DOHH2 (cell line): ENCODE results near the gene TRERF1.

Experiments
- H3F3A ChIP-seq: fragments of 200-600 bp; sonication (generic), shearing (Covaris generic); 2 replicates; pipeline ENCODE4 v1.6.0; 2016; ENCODE audit warnings: antibody characterized with exemption, mild to moderate bottlenecking; ENCODE audit not compliant: control insufficient read depth, insufficient read depth
- H3K27ac ChIP-seq: fragments of 200-600 bp; sonication (generic); 2 replicates; pipeline ENCODE4 v1.5.1; 2014; ENCODE audit warnings: low read depth, mild to moderate bottlenecking, low read length, moderate library complexity
- H3K27me3 ChIP-seq: fragments of 200-600 bp; sonication (generic); 2 replicates; pipeline ENCODE4 v1.6.1; 2014; ENCODE audit warnings: mild to moderate bottlenecking, low read length, mixed read lengths; ENCODE audit not compliant: control insufficient read depth
- H3K36me3 ChIP-seq: fragments of 200-600 bp; sonication (generic); 2 replicates; pipeline ENCODE4 v1.6.1; 2014; ENCODE audit warnings: mild to moderate bottlenecking, low read length, moderate library complexity, mixed read lengths; ENCODE audit not compliant: control insufficient read depth
- H3K4me1 ChIP-seq: fragments of 200-600 bp; sonication (generic); 2 replicates; pipeline ENCODE4 v1.6.1; 2014; ENCODE audit warnings: mild to moderate bottlenecking, low read length, mixed read lengths; ENCODE audit not compliant: control insufficient read depth
- H3K4me2 ChIP-seq: fragments of 200-600 bp; sonication (generic); 2 replicates; pipeline ENCODE4 v1.6.0; 2014; ENCODE audit warnings: mild to moderate bottlenecking, low read length, moderate library complexity
- H3K4me3 ChIP-seq: fragments of 200-600 bp; sonication (generic); 2 replicates; pipeline ENCODE4 v1.5.1; 2014; ENCODE audit warnings: mild to moderate bottlenecking, low read length, mixed read lengths
- H3K79me2 ChIP-seq: fragments of 200-600 bp; sonication (generic); 2 replicates; pipeline ENCODE4 v1.6.1; 2014; ENCODE audit warnings: mild to moderate bottlenecking, low read length, mixed read lengths; ENCODE audit not compliant: control insufficient read depth
- H3K9me2 ChIP-seq: fragments of 200-600 bp; sonication (generic); replicated peaks from 2 replicates; pipeline ENCODE4 v1.6.1; 2014; ENCODE audit warnings: mild to moderate bottlenecking, low read length, mixed read lengths; ENCODE audit not compliant: control insufficient read depth
- H3K9me3 ChIP-seq: fragments of 200-600 bp; sonication (generic); 2 replicates; pipeline ENCODE4 v1.6.1; 2014; ENCODE audit warnings: antibody characterized with exemption, low read length, mixed read lengths; ENCODE audit not compliant: control insufficient read depth, insufficient read depth
- H4K20me1 ChIP-seq: fragments of 200-600 bp; sonication (generic); 2 replicates; pipeline ENCODE4 v1.6.0; 2014; ENCODE audit warnings: low read depth, mild to moderate bottlenecking, antibody characterized with exemption, low read length, moderate library complexity; ENCODE audit not compliant: control insufficient read depth, insufficient read depth
- CTCF ChIP-seq: fragments of 200-600 bp; sonication (generic); IDR thresholded peaks from one replicate; pipeline ENCODE4 v1.5.1; 2014; ENCODE audit warnings: antibody characterized with exemption, mild to moderate bottlenecking, low read depth, low read length; ENCODE audit not compliant: poor library complexity, severe bottlenecking
- EZH2phosphoT487 ChIP-seq: fragments of 200-600 bp; sonication (generic); IDR thresholded peaks from 2 replicates; pipeline ENCODE4 v1.6.1; 2017; ENCODE audit warnings: borderline replicate concordance, mild to moderate bottlenecking, antibody characterized with exemption, low read length, moderate library complexity, mixed read lengths

TRERF1 gene

GRCh38 chr6:42443312-42444060, 8.2 kb downstream of the TRERF1 start:
- H3K9me2 ChIP-seq = no peaks in the 10 kb centered on the region
- H3K27ac ChIP-seq = no peak overlapping the region
- peaks cover 100% of the 10 kb centered on the region for H3K79me2 ChIP-seq
- no peaks in the 10 kb centered on the region for H3K27me3 ChIP-seq
- no peak overlapping the region for H3K4me2 ChIP-seq
- no peaks in the 10 kb centered on the region for H3K9me3 ChIP-seq
- H3F3A ChIP-seq = no peaks in the 10 kb centered on the region
- peaks cover 4% of the 10 kb centered on the region; the same call in 1 of the 2 replicates for H4K20me1 ChIP-seq
- TF ChIP-seq EZH2phosphoT487 (no peak), CTCF (no peak)
- H3K4me3 ChIP-seq = no peak overlapping the region
- H3K4me1 ChIP-seq = peaks cover 49% of the 10 kb centered on the region
- peaks cover 24% of the 10 kb centered on the region for H3K36me3 ChIP-seq

DNA sequence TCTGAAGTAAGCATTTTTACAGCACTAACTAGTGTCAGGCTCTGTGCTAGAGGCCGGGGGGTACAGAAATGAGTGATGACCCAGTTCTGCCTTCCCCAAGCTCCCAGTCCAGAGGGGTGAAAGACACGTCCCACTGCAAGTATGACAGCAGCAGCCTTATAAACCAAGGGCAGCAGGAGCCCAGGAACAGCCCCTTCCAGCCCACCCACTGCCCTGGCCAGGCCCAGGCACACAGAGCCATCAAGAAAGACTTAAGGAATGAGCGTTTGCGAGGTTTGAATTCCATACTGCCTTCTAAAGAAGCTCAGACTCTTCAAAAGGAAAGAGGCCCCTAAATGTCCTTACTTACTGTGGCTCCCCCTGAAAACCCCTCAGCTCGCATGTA, 10.0 kb downstream of the TRERF1 start:
- Histone ChIP-seq H3K4me1 (peaks cover 43% of the 10 kb centered on the region), H3K36me3 (peaks cover 18% of the 10 kb centered on the region), H3K27me3 (no peaks in the 10 kb centered on the region), H3K9me3 (no peaks in the 10 kb centered on the region), H4K20me1 (no peaks in the 10 kb centered on the region), H3F3A (no peaks in the 10 kb centered on the region), H3K27ac (no peak overlapping the region), H3K79me2 (peaks cover 98% of the 10 kb centered on the region), H3K9me2 (no peaks in the 10 kb centered on the region), H3K4me3 (no peak overlapping the region), H3K4me2 (0 out of 2 replicates have a peak overlapping the region, but pooled peaks have one; percentile 22)
- TF ChIP-seq CTCF (no peak), EZH2phosphoT487 (no peak)

DNA sequence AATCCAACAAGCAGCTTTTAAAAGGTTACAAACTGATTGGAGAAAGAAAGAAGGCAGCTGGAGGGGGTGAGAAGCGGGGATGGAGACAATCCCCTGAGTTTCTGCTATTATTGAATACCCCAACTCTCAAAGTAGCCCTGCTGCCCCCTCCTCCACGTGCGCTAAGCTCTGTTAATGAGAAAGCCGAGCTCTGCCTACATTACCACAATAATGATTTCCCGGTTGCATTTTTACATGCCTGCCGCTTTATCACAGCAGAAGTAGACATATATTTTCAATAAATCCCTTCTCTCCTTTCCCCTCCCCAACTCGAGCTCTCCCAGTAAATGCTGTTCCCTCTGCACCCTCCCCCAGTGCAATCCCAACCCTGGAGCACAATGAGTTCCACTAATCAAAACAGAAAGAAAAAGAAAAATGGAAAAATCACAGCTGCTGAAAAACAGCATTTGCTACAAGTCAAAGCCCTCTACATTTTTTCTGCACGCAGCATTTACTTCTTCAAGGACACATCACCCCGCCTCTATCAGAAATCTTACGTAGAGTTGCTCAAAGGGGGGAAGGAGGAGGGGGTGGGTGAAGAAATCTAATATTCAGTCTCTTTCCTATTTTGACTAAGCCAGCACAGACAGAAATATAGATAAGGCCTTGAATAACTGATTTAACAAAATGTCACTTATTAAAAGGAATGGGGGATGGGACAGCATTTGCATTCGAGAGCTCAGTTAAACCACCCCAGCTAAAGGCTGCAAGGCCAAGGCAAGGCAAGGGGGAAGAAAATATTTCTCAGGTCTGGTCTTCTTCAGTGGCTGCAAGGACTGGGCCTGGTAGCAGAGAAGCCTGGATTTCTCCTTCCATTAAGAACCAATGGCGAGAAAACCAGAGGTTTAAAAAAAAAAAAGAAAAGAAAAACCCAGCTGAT, 10.7 kb downstream of the TRERF1 start:
- H3K4me1 ChIP-seq = peaks cover 43% of the 10 kb centered on the region
- H3K9me2 ChIP-seq = no peaks in the 10 kb centered on the region
- H3K36me3 ChIP-seq = peaks cover 18% of the 10 kb centered on the region
- H3K27me3 ChIP-seq = no peaks in the 10 kb centered on the region
- TF ChIP-seq EZH2phosphoT487 (no peak), CTCF (no peak)
- H3K79me2 ChIP-seq = peaks cover 95% of the 10 kb centered on the region
- H3K4me3 ChIP-seq = no peak overlapping the region
- no peaks in the 10 kb centered on the region for H4K20me1 ChIP-seq
- H3K27ac ChIP-seq = no peak overlapping the region
- no peaks in the 10 kb centered on the region for H3F3A ChIP-seq
- H3K9me3 ChIP-seq = no peaks in the 10 kb centered on the region
- H3K4me2 ChIP-seq = 0 out of 2 replicates have a peak overlapping the region, but pooled peaks have one; percentile 22
